HG03097 (cell line): Measurements from ENCODE around the gene BABAM1.

Experiments used
- ATAC-seq: cut with Tn5 transposase; IDR thresholded peaks from one replicate; pipeline ENCODE4 v1.9.1; 2021; ENCODE audit not compliant: unreplicated experiment, low FRiP score

The BABAM1 gene

GRCh38 chr19:17300992-17301619 lies 33.9 kb downstream of the BABAM1 start:
- ATAC-seq = no peak

- no peak for ATAC-seq
These were observed 35.3 kb downstream of the BABAM1 start for GRCh38 chr19:17302391-17303166.

GRCh38 chr19:17303167-17303939 lies 36.1 kb downstream of the BABAM1 start, which contains the start of gene ABHD8:
Gene ABHD8 (minus strand): TSS chr19:17303425. CDS start chr19:17301616, 1,809 bp downstream.
- ATAC-seq = peak; percentile 50

- ATAC-seq = no peak
These were observed 36.7 kb downstream of the BABAM1 start for GRCh38 chr19:17303940-17304267.

GRCh38 chr19:17304386-17305215 lies 37.4 kb downstream of the BABAM1 start:
- no peak for ATAC-seq

- no peak for ATAC-seq
These were observed 37.9 kb downstream of the BABAM1 start for GRCh38 chr19:17305216-17305516.

GRCh38 chr19:17305517-17306284 lies 38.5 kb downstream of the BABAM1 start, which contains the start of gene MRPL34:
Gene MRPL34 (plus strand): TSS chr19:17305872. CDS start chr19:17305893, 21 bp downstream.
- peak; percentile 79 for ATAC-seq

- ATAC-seq = no peak
These were observed 39.1 kb downstream of the BABAM1 start for GRCh38 chr19:17306285-17306714.

- no peak for ATAC-seq
These were observed 40.7 kb downstream of the BABAM1 start for GRCh38 chr19:17307876-17308377.

GRCh38 chr19:17309198-17309964 lies 42.1 kb downstream of the BABAM1 start, which contains the start of gene DDA1:
Gene DDA1 (plus strand): TSS chr19:17309563. CDS start chr19:17309655, 92 bp downstream.
- peak; percentile 40 for ATAC-seq

- ATAC-seq = no peak
These were observed 42.8 kb downstream of the BABAM1 start for GRCh38 chr19:17309965-17310461.

GRCh38 chr19:17311455-17312188 lies 44.4 kb downstream of the BABAM1 start:
- ATAC-seq = no peak

- no peak for ATAC-seq
These were observed 45.2 kb downstream of the BABAM1 start for GRCh38 chr19:17312189-17313113.

- no peak for ATAC-seq
These were observed 46.9 kb downstream of the BABAM1 start for GRCh38 chr19:17314007-17314593.

GRCh38 chr19:17318966-17319365 lies 51.7 kb downstream of the BABAM1 start:
- ATAC-seq = no peak

- no peak for ATAC-seq
These were observed 52.4 kb downstream of the BABAM1 start for GRCh38 chr19:17319473-17320238.
